IMR-90 (cell line): Measurements from ENCODE around the gene TRA2B. TPM values are rescaled to one million over a fixed set of nuclear protein-coding genes. Genes with fewer than 3 reads are reported as not detected.
A peak's percentile ranks its signal among the peaks of the same experiment; 100 is the strongest.

ENCODE experiments used
- ATAC-seq: fragments of 200-7000 bp; cut with Tn5 transposase; 2 replicates; pipeline ENCODE4 v1.9.1; 2020; ENCODE audit warnings: low read depth, mild to moderate bottlenecking, moderate library complexity
- BruUV-seq: library from RNA; stranded (reverse); fragments of 400-500 nt; replicated peaks from 2 replicates; lab custom pipeline; 2021; lab: Mats Ljungman, UMichigan
- CTCF ChIA-PET: fragments of 300-600 bp; formaldehyde crosslinking; extraction: SDS; loops from one replicate; lab custom pipeline; 2021; ENCODE audit warnings: antibody characterized with exemption; lab: Yijun Ruan, JAX
- POLR2A ChIA-PET: fragments of 300-600 bp; sonication (Branson Sonifier 250); formaldehyde crosslinking; loops from one replicate; lab custom pipeline; 2022; ENCODE audit warnings: antibody characterized with exemption; ENCODE audit not compliant: unreplicated experiment; lab: Charles Lee
- DNase-seq: peaks from one replicate; pipeline ENCODE4 v3.0.0; 2013
- H2AFZ ChIP-seq: replicated peaks from 2 replicates; pipeline ENCODE3; 2013; ENCODE audit warnings: low read length, mild to moderate bottlenecking; ENCODE audit not compliant: poor library complexity
- H2AK5ac ChIP-seq: 2 replicates; pipeline ENCODE4 v1.6.1; 2013; ENCODE audit warnings: low read depth, low read length, inconsistent platforms
- H2AK9ac ChIP-seq: replicated peaks from 2 replicates; pipeline ENCODE3; 2013; ENCODE audit warnings: mild to moderate bottlenecking, low read depth, low read length, moderate library complexity; ENCODE audit not compliant: poor library complexity
- H2BK120ac ChIP-seq: 2 replicates; pipeline ENCODE4 v1.6.1; 2013; ENCODE audit warnings: low read depth, low read length, inconsistent platforms
- H2BK15ac ChIP-seq: 3 replicates; pipeline ENCODE4 v1.6.1; 2013; ENCODE audit warnings: low read depth, low read length, inconsistent platforms
- H2BK20ac ChIP-seq: 2 replicates; pipeline ENCODE4 v1.6.1; 2013; ENCODE audit warnings: low read depth, mild to moderate bottlenecking, inconsistent platforms, low read length, moderate library complexity
- H2BK5ac ChIP-seq: 2 replicates; pipeline ENCODE4 v1.6.1; 2013; ENCODE audit warnings: mild to moderate bottlenecking, low read depth, low read length, inconsistent platforms; ENCODE audit not compliant: poor library complexity, severe bottlenecking
- H3K14ac ChIP-seq: replicated peaks from 2 replicates; pipeline ENCODE4 v1.6.1; 2013; ENCODE audit warnings: low read depth, low read length, inconsistent platforms
- H3K18ac ChIP-seq: 2 replicates; pipeline ENCODE4 v1.6.1; 2013; ENCODE audit warnings: low read depth, low read length, control low read depth
- H3K23ac ChIP-seq: 2 replicates; pipeline ENCODE4 v1.6.1; 2013; ENCODE audit warnings: low read depth, low read length, inconsistent platforms
- H3K27ac ChIP-seq: 2 replicates; pipeline ENCODE4 v1.5.1; 2013; ENCODE audit warnings: mild to moderate bottlenecking, control low read depth, low read length; ENCODE audit not compliant: insufficient read depth
- H3K27me3 ChIP-seq: 2 replicates; pipeline ENCODE4 v1.6.1; 2013; ENCODE audit warnings: low read length; ENCODE audit not compliant: control insufficient read depth, insufficient read depth
- H3K36me3 ChIP-seq: 2 replicates; pipeline ENCODE4 v1.6.1; 2013; ENCODE audit warnings: low read length, mixed read lengths; ENCODE audit not compliant: control insufficient read depth, insufficient read depth
- H3K4ac ChIP-seq: 2 replicates; pipeline ENCODE4 v1.6.1; 2013; ENCODE audit warnings: low read depth, low read length, inconsistent platforms
- H3K4me1 ChIP-seq: 2 replicates; pipeline ENCODE4 v1.6.1; 2013; ENCODE audit warnings: low read length, mixed read lengths; ENCODE audit not compliant: control insufficient read depth, insufficient read depth
- H3K4me2 ChIP-seq: 2 replicates; pipeline ENCODE4 v1.6.1; 2013; ENCODE audit warnings: low read depth, mild to moderate bottlenecking, control low read depth, low read length, moderate library complexity
- H3K4me3 ChIP-seq: 2 replicates; pipeline ENCODE4 v1.5.1; 2013; ENCODE audit warnings: low read depth, mild to moderate bottlenecking, control low read depth, low read length, moderate library complexity; ENCODE audit not compliant: insufficient read depth
- H3K56ac ChIP-seq: 2 replicates; pipeline ENCODE4 v1.6.1; 2013; ENCODE audit warnings: low read length, inconsistent platforms; ENCODE audit not compliant: insufficient read depth; ENCODE audit errors: extremely low read depth
- H3K79me1 ChIP-seq, 2 experiments: 2 replicates each; pipeline ENCODE4 v1.6.1; 2013; ENCODE audit warnings: low read length in 2 of 2, inconsistent platforms in 1 of 2, low read depth in 1 of 2
- H3K9ac ChIP-seq: 2 replicates; pipeline ENCODE4 v1.6.1; 2013; ENCODE audit warnings: low read depth, low read length, control low read depth
- H3K9me1 ChIP-seq: 2 replicates; pipeline ENCODE4 v1.6.1; 2013; ENCODE audit warnings: low read length, inconsistent platforms; ENCODE audit not compliant: insufficient read depth
- H3K9me3 ChIP-seq: 2 replicates; pipeline ENCODE4 v1.6.1; 2013; ENCODE audit warnings: low read length; ENCODE audit not compliant: control insufficient read depth, insufficient read depth
- H4K20me1 ChIP-seq: 2 replicates; pipeline ENCODE4 v1.6.1; 2013; ENCODE audit warnings: low read length, inconsistent platforms; ENCODE audit not compliant: insufficient read depth
- H4K5ac ChIP-seq: 2 replicates; pipeline ENCODE4 v1.6.1; 2013; ENCODE audit warnings: mild to moderate bottlenecking, low read depth, low read length, control low read depth
- H4K8ac ChIP-seq, 2 experiments: 2 replicates each; pipeline ENCODE4 v1.6.1; 2013; ENCODE audit warnings: low read depth in 2 of 2, low read length in 2 of 2, control low read depth in 1 of 2, inconsistent platforms in 1 of 2
- H4K91ac ChIP-seq: 2 replicates; pipeline ENCODE4 v1.6.1; 2013; ENCODE audit warnings: low read depth, low read length, inconsistent platforms; ENCODE audit not compliant: insufficient read depth
- BHLHE40 ChIP-seq: fragments of 150-350 bp; IDR thresholded peaks from 2 replicates; pipeline ENCODE4 v1.6.1; 2016; ENCODE audit warnings: mild to moderate bottlenecking, low read depth, low read length
- CHD1 ChIP-seq: IDR thresholded peaks from 2 replicates; pipeline ENCODE4 v1.6.1; 2012; ENCODE audit warnings: low read depth, low read length, improper control_type of control experiment
- CTCF ChIP-seq: conservative IDR thresholded peaks from 2 replicates; pipeline ENCODE4 v1.5.1; 2012; ENCODE audit warnings: mild to moderate bottlenecking, low read depth, low read length, improper control_type of control experiment
- FOS ChIP-seq: fragments of 150-350 bp; IDR thresholded peaks from 2 replicates; pipeline ENCODE4 v1.6.1; 2016; ENCODE audit warnings: low read depth, low read length
- MAFK ChIP-seq: IDR thresholded peaks from 2 replicates; pipeline ENCODE4 v1.6.1; 2012; ENCODE audit warnings: low read depth, low read length, improper control_type of control experiment
- MXI1 ChIP-seq: IDR thresholded peaks from 2 replicates; pipeline ENCODE4 v1.6.1; 2012; ENCODE audit warnings: low read depth, mild to moderate bottlenecking, low read length, moderate library complexity, borderline replicate concordance
- NFE2L2 ChIP-seq: fragments of 150-350 bp; IDR thresholded peaks from 2 replicates; pipeline ENCODE4 v1.6.1; 2016; ENCODE audit warnings: low read depth, mild to moderate bottlenecking, low read length
- RCOR1 ChIP-seq: IDR thresholded peaks from 2 replicates; pipeline ENCODE4 v1.6.1; 2012; ENCODE audit warnings: mild to moderate bottlenecking, low read length, improper control_type of control experiment; ENCODE audit not compliant: insufficient replicate concordance
- RFX5 ChIP-seq: IDR thresholded peaks from 2 replicates; pipeline ENCODE4 v1.8.0; 2012; ENCODE audit warnings: low read depth, mild to moderate bottlenecking, low read length, moderate library complexity
- SMC3 ChIP-seq: fragments of 150-350 bp; IDR thresholded peaks from 2 replicates; pipeline ENCODE4 v1.6.1; 2016; ENCODE audit warnings: low read depth, mild to moderate bottlenecking, antibody characterized with exemption, low read length, moderate library complexity
- WGBS, 2 experiments: methylation state at CpG; one replicate each; pipeline versions ENCODE4 v1.1.5 to v1.1.7; 2013; ENCODE audit warnings: missing lambda C conversion rate in 2 of 2; ENCODE audit not compliant: insufficient read length in 1 of 2; ENCODE audit errors: extremely low coverage in 2 of 2; 5-methylcytosine and 5-hydroxymethylcytosine counted together
- dilution Hi-C: fragments of 300-500 bp; cut with HindIII; formaldehyde crosslinking; loops from one replicate; pipeline ENCODE4 v1.14.3; 2018; ENCODE audit warnings: low sequenced_read_pairs; ENCODE audit not compliant: unreplicated experiment
- in situ Hi-C: fragments of 300-500 bp; cut with MboI; formaldehyde crosslinking; loops from 3 replicates; pipeline ENCODE4 v1.14.3; 2019; ENCODE audit warnings: low sequenced_read_pairs, inconsistent platforms, mixed read lengths
- intact Hi-C: fragments of 100-400 bp; cut with micrococcal nuclease; formaldehyde crosslinking; loops from 2 replicates; pipeline ENCODE4 v1.10.0; 2022
- polyA plus RNA-seq, 3 experiments: library from polyadenylated mRNA; depleted of rRNA; stranded (reverse); fragments of >200 nt; gene quantifications; 2 replicates each; pipeline ENCODE4 v1.2.3, GENCODE V29; 2012; ENCODE audit warnings: low replicate concordance in 1 of 3
- total RNA-seq: library from RNA; depleted of rRNA; stranded (reverse); fragments of >200 nt; gene quantifications from 2 replicates; pipeline ENCODE4 v1.2.3, GENCODE V29; 2012
- TF ChIP-seq, protein P1 (sequence below): fragments of 150-350 bp; IDR thresholded peaks from 2 replicates; pipeline ENCODE4 v1.6.1; 2017; ENCODE audit warnings: mild to moderate bottlenecking, antibody characterized with exemption, low read length, low read depth

The TRA2B gene
- total and polyA plus RNA-seq, 2 of the 4 experiments (the other 2 are of a cell fraction) = 127 to 208 TPM

GRCh38 chr3:185900228-185900627 lies 37.6 kb downstream of the TRA2B start:
- Histone ChIP-seq H3K14ac (no peak overlapping the region), H3K79me1 (no peaks in the 10 kb centered on the region), H3K4me2 (no peak overlapping the region), H4K20me1 (no peaks in the 10 kb centered on the region; the same call in 1 of the 2 replicates), H2BK5ac (no peak overlapping the region), H2AFZ (peak overlapping the region; percentile 26), H3K9ac (no peak overlapping the region), H3K9me3 (no peaks in the 10 kb centered on the region), H3K4me1 (no peaks in the 10 kb centered on the region), H3K4ac (no peak overlapping the region), H2AK9ac (peak overlapping the region; percentile 44), H4K91ac (no peak overlapping the region), H4K8ac (no peak overlapping the region), H3K4me3 (no peak overlapping the region), H3K23ac (no peak overlapping the region), H2BK15ac (no peak overlapping the region), H4K5ac (no peak overlapping the region), H2AK5ac (no peak overlapping the region), H3K18ac (no peak overlapping the region), H2BK20ac (no peak overlapping the region), H3K27ac (no peak overlapping the region), H3K56ac (no peak overlapping the region), H3K36me3 (no peaks in the 10 kb centered on the region), H3K27me3 (peaks cover 2% of the 10 kb centered on the region; the same call in 1 of the 2 replicates), H2BK120ac (no peak overlapping the region), H3K9me1 (no peaks in the 10 kb centered on the region)
- POLR2A ChIA-PET = no interaction called here
- intact Hi-C loops (no loop called here), in situ Hi-C loops (loop anchor here (25.0 kb wide), 1 partner anchor 238 kb away; no protein-coding TSS in a partner anchor), dilution Hi-C loops (no loop called here)
- no TSS peak for BruUV-seq
- peak; percentile 100 for ATAC-seq
- no CpG with 5 or more reads among the region's 1 CpG for WGBS, 2 experiments
- no peak for TF ChIP-seq SMC3
- no peak for TF ChIP-seq CHD1
- TF ChIP-seq NFE2L2 = peak; percentile 21; the same call in 1 of the 2 replicates
- TF ChIP-seq RCOR1 = no peak
- TF ChIP-seq MXI1 = no peak
- TF ChIP-seq MAFK = peak; percentile 97
- peak; percentile 89 for TF ChIP-seq FOS
- TF ChIP-seq, protein P1, sequence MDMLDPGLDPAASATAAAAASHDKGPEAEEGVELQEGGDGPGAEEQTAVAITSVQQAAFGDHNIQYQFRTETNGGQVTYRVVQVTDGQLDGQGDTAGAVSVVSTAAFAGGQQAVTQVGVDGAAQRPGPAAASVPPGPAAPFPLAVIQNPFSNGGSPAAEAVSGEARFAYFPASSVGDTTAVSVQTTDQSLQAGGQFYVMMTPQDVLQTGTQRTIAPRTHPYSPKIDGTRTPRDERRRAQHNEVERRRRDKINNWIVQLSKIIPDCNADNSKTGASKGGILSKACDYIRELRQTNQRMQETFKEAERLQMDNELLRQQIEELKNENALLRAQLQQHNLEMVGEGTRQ = no peak
- no peak for TF ChIP-seq CTCF
- no peak for TF ChIP-seq RFX5
- TF ChIP-seq BHLHE40 = 0 out of 2 replicates have a peak, but pooled peaks have one; percentile 23
- peak; percentile 95 for DNase-seq
- CTCF ChIA-PET = interaction anchor here (0.6 to 1.1 kb wide), 2 partner anchors 223 to 315 kb away, joined by 3 to 7 read pairs; no protein-coding TSS in a partner anchor
